GM18858 (cell line): ENCODE measurements around the gene GCSAML.

ENCODE experiments used
- ATAC-seq: cut with Tn5 transposase; IDR thresholded peaks from one replicate; pipeline ENCODE4 v1.9.1; 2021; ENCODE audit not compliant: unreplicated experiment

The GCSAML gene

DNA sequence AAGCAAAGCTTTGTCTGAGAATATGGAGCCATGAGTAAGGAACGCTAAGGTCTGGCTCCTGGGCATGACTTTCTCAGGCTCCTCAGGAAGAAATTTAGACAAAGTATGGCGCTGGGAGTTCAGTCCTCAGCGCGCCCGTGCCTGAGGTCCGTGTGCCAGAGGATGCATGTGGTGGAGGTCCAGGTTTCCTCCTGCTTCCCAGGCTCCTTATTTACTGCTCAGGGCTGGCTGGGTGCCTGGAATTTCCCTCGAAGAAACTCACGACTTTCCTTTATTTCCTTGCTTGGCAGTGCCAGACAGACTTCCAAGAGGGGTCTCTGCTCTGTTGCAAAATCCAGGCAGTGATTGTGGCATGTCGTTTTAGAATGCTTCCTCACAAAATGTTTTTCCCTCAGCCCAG lies 13.3 kb downstream of the GCSAML start:
- ATAC-seq: no peak

DNA sequence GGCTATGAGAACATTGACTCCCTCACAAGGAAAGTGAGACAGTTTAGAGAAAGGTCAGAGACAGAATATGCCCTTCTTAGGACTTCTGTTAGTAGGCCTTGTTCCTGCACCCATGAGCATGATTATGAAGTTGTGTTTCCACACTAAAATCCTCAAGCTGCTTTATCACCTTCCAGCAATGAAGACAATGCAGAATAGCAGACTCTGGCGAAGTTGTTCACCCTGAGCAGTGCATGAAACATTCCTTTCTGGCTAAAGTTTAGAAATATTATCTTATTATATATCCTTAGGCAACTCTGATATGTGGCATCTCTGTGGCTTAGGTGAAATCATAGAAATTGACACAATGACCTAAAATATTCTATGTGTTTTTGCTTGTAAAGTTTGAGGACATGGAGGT lies 25.3 kb downstream of the GCSAML start:
- ATAC-seq: no peak

DNA sequence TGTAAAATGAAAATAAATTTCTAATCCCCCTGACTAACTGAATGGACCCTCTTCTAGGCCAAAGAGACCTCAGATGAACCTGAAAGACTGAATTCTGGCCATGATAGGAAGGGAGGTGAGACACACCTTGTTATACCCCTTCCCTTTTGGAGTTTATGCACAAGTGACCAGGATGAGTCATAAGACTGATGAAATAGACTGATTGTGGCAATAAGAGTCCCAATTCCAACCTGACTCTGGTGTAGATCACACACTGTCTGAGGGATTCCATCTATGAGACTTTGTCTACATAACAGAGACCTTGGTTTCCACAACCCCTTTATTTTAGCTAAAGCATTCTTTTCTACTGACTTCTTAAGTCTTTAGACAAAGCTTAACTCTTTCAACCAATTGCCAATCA lies 25.7 kb downstream of the GCSAML start:
- no peak for ATAC-seq

DNA sequence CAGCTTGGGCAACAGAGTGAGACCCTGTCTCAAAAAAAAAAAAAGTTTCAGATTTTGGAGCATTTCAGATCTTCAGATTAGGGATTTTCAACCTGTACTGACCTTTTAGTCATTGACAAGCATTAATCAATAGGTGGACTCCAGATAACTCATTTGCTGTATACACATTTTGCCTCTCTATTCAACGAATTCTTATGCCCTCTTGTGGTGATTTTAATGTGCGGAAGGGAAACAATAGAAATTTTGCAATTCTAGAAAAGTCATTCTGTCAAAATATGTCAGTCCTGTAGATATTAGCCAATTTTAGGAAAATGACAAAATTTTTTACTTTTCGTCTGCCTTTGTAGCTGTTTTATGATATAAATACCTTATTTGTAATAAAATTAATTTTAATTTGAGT lies 27.6 kb downstream of the GCSAML start:
- no peak for ATAC-seq

DNA sequence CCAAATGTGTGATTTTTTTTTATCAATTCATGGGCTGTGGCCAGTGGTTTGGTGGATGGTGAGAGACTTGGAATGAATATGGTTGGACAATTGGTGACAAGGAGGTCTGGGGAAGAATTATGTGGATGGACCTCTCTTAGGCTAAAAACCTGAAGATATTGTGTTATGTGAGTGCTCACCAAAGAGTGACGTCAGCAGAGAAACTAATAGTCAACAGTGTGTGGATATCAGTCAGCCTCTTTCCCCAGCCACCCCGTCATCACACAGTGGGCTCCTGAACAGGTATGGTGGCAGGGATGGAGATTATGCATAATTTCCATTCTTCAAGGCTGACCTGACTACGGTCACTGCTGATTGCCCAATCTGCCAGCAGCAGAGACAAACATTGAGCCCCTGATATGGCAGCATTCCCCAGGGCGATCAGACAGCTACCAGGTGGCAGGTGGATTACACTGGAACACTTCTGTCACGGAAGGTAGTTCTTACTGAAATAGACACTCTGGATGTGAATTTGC lies 30.1 kb downstream of the GCSAML start:
- no peak for ATAC-seq

DNA sequence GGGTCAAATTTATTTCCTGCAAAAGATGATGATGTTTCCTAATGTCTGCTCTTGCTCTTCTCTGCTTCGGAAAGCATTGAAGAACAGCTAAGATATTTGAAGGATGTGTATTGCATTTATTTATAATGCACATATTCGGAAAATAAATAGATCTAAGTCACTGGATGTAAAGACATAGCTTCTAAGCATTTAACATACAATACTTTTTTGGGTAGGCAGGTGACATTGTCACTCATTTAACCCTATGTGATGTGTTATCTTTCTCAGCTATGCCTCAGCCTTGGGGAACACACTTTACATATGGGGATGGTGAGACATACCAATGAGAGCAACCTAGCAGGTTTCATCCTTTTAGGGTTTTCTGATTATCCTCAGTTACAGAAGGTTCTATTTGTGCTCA lies 39.1 kb downstream of the GCSAML start, which contains the start of gene OR2G2:
Gene OR2G2 (plus strand): TSS at position 301 of the 400 bp plus-strand sequence. CDS start 0 bp downstream, at position 301.
- no peak for ATAC-seq

DNA sequence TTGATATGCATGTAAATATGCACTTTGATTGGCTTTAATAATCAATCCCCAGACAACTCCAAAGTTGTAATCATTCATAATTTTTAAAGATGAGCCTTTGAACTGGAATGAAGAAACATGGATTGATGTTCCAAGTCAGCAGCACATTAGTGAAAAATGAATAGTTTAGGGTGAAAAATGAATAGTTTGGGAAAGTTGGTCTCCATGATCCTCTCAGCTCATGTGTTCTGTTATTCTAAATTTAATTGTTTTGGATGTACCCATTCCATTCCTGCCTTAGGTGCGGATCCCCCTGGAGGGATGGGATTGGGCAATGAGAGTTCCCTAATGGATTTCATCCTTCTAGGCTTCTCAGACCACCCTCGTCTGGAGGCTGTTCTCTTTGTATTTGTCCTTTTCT lies 56.4 kb downstream of the GCSAML start, which contains the start of gene OR2G3:
Gene OR2G3 (plus strand): TSS at position 301 of the 400 bp plus-strand sequence. CDS start 0 bp downstream, at position 301.
- ATAC-seq: no peak

DNA sequence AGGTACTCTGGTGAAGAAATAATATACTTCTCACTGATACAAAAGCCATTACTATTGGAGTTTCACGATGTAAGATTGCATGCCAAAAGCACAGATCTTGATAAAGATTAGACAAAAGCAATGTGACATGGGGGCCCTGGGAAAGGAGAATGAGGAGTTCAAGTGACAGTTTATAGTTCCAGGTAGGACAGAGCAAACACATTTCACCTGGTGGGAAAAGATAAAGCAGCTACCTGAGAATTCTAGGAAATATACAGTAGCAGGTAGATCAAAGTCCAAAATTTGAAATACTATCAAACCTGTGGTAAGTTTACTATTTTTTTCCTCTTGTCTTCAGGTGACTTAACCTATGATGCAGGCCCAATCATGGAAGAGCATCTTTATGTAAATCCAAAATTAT lies 64.5 kb downstream of the GCSAML start:
- ATAC-seq: no peak

DNA sequence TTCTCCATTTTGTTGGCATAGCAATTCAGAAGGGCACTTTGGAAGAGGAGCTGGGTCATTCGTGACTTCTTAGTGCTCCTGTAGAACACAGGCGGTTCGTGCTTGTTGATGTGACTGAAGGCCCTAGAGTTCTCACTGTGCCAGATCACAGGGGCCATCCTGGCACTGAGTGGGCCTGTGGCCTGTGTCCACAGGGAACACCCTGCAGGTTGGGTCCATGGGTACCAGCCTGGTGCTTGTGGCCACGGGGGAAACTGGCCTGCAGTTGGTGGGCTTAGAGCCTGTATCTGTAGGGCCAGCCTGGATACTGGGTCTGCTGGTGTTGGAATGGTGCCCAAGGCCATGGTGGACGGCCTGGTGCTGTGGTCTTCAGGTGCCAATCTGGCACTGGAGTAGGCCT lies 65.7 kb downstream of the GCSAML start:
- no peak for ATAC-seq
